GM19395 (cell line): ENCODE measurements around the gene LY86.

Source experiments
- ATAC-seq: cut with Tn5 transposase; IDR thresholded peaks from one replicate; pipeline ENCODE4 v1.9.1; 2021; ENCODE audit warnings: mild to moderate bottlenecking, moderate library complexity; ENCODE audit not compliant: unreplicated experiment

LY86 gene

GRCh38 chr6:6588064-6588923, at the start of gene LY86:
TSS of gene LY86 (plus strand) at chr6:6588720. CDS start at chr6:6588735, 15 bp downstream.
- ATAC-seq = peak; percentile 57

- no peak for ATAC-seq
Measured at GRCh38 chr6:6539036-6539435, 49.5 kb upstream of the LY86 start.

- no peak for ATAC-seq
Measured at GRCh38 chr6:6542357-6542756, 46.2 kb upstream of the LY86 start.

- ATAC-seq = no peak
Measured at GRCh38 chr6:6543181-6543879, 45.2 kb upstream of the LY86 start.

GRCh38 chr6:6545616-6546317, 42.8 kb upstream of the LY86 start:
- ATAC-seq = peak; percentile 26

GRCh38 chr6:6546318-6547109, 42.0 kb upstream of the LY86 start:
- peak; percentile 53 for ATAC-seq

GRCh38 chr6:6547110-6547879, 41.2 kb upstream of the LY86 start:
- peak; percentile 89 for ATAC-seq

- ATAC-seq = no peak
Measured at GRCh38 chr6:6556161-6556737, 32.3 kb upstream of the LY86 start.

- peak; percentile 69 for ATAC-seq
Measured at GRCh38 chr6:6556738-6557503, 31.6 kb upstream of the LY86 start.

- no peak for ATAC-seq
Measured at GRCh38 chr6:6557504-6557839, 31.0 kb upstream of the LY86 start.

GRCh38 chr6:6557886-6558285, 30.6 kb upstream of the LY86 start:
- ATAC-seq = no peak

GRCh38 chr6:6559994-6560570, 28.4 kb upstream of the LY86 start:
- no peak for ATAC-seq

- ATAC-seq = no peak
Measured at GRCh38 chr6:6560909-6561308, 27.6 kb upstream of the LY86 start.

GRCh38 chr6:6564154-6564553, 24.4 kb upstream of the LY86 start:
- no peak for ATAC-seq

- no peak for ATAC-seq
Measured at GRCh38 chr6:6565069-6565468, 23.5 kb upstream of the LY86 start.

- no peak for ATAC-seq
Measured at GRCh38 chr6:6565488-6565887, 23.0 kb upstream of the LY86 start.

GRCh38 chr6:6566766-6567165, 21.8 kb upstream of the LY86 start:
- no peak for ATAC-seq

GRCh38 chr6:6569096-6569810, 19.3 kb upstream of the LY86 start:
- no peak for ATAC-seq
